Fibroblast of skin of left quadriceps (primary cell): Measurements from ENCODE around the gene PANX1.
"Not testable (repeated sequence)": the region's sequence is repeated elsewhere in the genome, so short reads cannot be mapped to it uniquely, and the experiment has no call there.

Experiments
- DNase-seq, 2 experiments: peaks; one replicate each; pipeline ENCODE4 v3.0.0-alpha.2; 2013; ENCODE audit warnings: low read depth in 2 of 2

Gene PANX1, protein sequence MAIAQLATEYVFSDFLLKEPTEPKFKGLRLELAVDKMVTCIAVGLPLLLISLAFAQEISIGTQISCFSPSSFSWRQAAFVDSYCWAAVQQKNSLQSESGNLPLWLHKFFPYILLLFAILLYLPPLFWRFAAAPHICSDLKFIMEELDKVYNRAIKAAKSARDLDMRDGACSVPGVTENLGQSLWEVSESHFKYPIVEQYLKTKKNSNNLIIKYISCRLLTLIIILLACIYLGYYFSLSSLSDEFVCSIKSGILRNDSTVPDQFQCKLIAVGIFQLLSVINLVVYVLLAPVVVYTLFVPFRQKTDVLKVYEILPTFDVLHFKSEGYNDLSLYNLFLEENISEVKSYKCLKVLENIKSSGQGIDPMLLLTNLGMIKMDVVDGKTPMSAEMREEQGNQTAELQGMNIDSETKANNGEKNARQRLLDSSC

DNA sequence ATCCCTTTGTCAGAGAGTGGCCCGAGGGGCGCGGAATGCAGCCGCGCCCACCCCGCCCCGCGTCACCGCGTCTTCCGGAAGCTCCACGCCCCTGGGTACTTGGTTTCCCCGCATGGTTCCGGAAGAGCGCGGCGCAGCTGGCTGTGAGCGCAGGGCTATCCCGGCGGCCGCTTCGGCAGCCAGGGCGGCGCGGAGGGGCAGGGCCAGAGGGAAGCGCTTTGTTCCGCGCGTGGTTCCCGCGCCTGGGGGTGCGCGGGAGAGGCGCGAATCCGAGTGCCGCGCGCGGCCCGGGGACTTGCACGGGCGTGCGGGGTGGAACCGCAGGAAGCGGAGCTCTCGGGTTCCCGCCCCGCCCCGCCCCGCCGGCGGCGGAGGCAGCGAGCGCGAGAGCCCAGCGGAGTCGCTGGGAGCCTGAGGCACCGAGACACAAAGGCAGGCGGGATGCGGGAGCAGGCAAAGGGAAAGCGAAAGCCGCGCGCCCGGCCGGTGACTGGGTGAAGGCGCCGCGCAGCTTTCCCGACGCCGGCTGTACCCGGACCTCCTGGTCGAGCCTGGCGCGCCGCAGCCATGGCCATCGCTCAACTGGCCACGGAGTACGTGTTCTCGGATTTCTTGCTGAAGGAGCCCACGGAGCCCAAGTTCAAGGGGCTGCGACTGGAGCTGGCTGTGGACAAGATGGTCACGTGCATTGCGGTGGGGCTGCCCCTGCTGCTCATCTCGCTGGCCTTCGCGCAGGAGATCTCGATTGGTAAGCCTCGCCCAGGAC lies at the start of gene PANX1:
Gene PANX1, plus strand, starts transcription at position 96 of the 766 bp plus-strand sequence. Its CDS starts 472 bp downstream, at position 568.
- peak; percentile 50 to 58 for DNase-seq

DNA sequence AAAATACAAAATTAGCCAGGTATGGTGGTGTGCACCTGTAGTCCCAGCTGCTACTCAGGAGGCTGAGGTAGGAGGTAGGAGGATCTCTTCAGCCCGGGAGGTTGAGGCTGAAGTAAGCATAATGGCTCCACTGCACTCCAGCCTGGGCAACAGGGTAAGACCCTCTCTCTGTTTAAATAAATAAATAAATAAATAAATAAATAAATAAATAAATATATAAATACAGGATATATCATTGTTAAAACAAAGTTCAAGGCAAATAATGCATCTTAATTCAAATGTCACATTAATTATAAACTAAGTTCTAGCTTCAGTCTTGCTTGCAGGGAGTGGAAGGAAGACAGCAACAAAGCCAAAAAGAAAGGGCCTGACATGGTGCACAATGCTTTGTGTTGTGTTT lies 44.5 kb upstream of the PANX1 start:
- no peak for DNase-seq

DNA sequence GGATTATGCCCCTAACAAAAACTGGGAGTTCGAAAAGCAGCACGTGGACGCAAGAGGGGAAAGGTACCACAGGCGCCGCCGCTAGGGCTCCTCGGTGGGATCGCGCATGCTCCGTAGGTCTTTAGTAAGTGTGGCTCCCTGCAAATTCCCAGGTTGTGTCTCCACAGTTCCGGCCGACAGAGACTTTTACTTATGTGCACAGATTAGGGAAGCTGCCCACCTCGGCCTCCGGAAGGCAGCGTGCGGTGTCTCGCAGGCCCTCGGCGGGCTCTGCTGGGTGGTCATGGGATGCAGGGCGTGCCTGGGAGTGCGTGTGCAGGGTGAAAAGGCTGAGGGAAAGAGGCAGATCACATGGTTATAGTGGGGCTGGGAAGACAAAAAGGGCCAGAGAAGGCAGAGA lies 39.7 kb upstream of the PANX1 start:
- DNase-seq: no peak

DNA sequence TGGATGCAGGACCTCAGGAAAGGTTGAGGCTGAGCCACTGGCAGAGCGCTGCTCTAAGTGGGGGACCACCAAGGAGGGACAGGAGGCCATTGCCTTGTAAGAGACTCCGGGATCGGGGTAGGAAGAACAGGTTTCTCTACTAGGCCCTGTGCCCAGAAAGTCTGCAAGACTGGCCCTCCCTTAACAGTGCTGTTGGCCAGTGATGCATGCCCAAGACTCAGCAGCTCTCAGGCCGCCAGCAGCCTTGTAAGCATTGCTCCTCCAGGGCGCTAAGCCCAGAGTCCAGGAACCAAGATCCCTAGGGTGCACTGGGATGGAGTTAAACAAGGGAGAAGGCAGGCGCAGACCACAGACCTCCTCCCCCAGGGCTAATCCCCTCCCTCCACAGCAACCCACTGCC lies 39.3 kb upstream of the PANX1 start:
- DNase-seq: no peak

DNA sequence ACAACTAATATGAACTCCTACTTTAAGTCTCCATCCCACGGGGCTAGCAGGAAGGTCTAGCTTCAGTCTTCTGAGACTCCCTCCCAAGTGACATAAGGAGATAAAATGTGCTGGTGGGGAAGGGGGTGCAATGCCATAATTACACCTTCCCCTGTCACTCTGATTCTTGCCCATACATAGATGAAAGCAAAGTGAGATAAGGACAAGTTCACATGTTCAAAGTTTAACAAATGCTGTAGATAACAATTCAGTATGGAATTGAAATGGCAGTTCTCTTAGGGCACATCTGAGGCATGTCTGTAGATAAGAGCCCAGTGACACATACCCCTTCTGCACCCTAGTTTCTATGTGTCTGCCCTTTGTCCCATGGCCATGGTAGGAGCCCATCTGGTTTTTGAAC lies 38.2 kb upstream of the PANX1 start:
- no peak for DNase-seq

DNA sequence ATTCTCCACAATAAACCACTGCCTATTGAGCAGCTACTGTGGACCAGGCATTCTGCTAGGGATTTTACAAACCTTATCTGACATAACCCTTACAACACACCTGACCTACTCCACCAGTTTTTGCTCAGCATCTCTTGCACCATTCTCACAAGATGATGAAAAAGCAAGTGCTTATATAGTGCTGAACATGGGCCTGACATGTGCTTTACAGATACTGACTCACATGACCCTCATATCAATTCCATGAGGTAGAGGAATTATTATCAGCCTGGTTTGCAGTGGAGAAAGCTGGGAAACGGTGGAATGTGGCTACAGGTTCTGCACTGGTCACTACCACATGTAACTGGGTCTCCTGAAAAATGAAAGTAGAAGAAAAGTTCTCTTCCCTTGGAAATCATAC lies 37.5 kb upstream of the PANX1 start:
- DNase-seq: no peak

DNA sequence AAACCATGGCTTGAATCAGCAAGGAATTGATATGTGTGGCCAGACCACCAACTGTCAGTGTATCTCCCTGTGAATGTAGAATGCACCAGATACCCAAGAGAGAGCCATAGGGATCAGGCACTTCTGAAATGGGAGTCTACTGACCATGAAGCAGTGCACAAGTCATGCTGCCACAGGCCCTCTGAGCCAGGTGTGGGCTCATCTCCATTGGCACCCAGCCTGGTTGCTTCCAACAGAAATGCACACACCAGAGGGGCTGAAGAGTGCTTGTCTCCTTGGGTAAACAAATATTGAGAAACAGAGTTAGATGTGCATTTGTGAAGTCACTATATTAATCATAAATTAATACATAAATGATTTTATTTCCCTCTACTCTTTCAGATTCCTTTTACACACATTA lies 28.4 kb upstream of the PANX1 start:
- DNase-seq: no peak

DNA sequence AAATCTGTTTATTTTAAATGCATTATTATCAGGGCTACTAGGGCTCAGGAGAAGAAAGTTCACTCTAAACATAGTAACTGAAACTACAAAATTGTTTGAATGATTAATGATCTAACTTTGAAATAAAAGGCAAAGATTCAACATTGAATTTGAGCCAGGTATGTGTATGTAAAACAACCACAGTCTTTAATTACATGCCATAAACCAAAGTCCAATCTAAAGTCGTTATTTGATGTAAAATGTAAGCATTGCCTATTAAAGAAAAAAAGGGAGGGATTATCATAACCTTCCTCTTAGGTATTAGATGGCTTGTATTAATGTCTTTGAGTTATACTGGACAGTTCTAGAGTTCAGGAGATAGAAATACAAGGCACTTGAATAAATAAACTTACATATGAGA lies 25.2 kb upstream of the PANX1 start:
- no peak for DNase-seq

DNA sequence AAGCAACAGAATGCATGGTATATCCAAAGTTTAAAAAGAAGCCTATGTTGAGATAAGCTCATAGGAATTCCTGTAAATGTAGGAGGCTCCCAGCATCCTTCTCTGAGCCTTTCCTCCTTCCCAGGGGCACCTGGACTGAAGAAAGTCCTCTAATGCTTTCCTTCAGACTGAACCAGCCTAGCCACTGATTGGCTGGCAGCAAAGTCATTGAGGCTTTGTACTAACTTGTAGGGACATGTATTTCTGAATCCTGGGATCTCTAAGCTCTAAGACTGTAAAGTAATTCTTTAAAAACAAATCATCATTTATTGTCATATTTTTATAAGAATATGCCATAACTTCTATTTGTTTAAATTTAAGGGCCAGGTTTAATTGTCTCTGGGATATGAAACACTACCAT lies 23.9 kb upstream of the PANX1 start:
- no peak for DNase-seq

DNA sequence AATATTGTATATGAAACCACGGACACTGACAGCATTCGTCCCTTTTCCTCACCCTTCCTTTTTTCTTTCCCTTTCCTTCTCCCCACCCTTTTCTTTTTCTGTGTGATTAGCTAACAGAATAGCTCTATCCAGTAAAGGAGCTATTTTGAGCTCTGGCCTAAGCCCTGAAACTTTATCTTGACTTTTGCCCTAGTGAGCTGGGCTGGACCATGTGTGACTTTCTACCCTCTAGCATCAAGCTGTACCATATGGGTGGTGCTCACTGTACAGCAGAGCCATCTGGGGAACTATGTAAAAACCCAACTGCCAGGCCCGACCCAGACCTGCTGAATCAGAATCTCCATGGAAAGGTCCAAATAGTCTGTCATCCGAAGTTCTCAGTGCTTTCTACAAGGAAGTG lies 21.9 kb upstream of the PANX1 start:
- no peak for DNase-seq

DNA sequence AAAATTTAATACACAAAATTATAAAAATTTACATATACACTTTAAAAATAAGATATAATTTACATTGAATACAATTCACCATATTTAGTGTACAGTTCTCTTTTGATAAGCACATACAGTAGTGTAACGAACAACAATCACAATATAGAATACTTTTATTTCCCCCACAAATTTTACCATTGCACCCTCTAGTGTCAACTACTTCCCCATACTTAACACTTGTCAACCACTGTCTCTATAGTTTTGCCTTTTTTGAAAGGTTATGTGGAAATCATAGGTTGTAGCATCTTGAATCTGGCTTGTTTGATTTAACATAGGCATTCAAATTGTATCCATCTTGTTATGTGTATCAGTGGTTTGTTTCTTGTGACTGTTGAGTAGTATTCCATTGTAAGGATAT lies 21.3 kb upstream of the PANX1 start:
- no peak for DNase-seq

DNA sequence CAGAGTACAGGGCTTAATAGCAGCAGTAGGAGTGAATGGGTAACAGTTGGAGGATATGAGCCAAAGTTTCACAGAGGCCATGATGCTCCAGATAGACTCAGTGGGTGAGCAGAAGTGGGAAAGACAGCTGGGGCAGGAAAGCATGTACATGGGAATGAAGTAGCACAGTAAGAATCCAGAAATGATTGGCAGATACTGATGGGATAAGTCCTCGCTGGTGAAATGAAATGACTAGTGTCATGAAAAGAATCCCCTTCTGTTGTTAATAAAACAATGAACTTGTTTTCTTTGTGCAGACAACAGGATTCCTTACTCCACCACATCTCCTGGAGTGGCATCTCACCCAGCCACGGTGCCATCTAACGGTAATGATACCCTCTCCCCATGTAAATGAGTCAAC lies 17.4 kb upstream of the PANX1 start:
- no peak for DNase-seq

DNA sequence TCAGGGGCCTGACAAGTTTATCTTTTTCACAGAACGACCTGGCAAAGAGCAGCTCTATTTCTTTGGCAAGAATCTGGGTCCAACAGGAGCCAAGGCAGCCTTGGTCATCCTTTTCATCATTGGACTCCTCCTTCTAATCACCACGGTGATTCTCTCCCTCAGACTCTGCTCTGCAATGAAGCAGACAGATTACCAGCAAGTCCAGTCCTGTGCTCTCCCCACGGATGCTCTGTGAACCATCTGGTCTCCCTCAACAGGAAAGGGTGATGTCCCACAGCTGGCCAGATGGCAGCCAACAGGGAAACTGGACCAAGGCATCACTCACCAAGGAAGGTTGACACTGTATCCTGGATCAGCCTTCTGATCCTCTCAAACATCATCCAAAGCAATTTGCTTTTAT lies 17.0 kb upstream of the PANX1 start:
- no peak for DNase-seq

DNA sequence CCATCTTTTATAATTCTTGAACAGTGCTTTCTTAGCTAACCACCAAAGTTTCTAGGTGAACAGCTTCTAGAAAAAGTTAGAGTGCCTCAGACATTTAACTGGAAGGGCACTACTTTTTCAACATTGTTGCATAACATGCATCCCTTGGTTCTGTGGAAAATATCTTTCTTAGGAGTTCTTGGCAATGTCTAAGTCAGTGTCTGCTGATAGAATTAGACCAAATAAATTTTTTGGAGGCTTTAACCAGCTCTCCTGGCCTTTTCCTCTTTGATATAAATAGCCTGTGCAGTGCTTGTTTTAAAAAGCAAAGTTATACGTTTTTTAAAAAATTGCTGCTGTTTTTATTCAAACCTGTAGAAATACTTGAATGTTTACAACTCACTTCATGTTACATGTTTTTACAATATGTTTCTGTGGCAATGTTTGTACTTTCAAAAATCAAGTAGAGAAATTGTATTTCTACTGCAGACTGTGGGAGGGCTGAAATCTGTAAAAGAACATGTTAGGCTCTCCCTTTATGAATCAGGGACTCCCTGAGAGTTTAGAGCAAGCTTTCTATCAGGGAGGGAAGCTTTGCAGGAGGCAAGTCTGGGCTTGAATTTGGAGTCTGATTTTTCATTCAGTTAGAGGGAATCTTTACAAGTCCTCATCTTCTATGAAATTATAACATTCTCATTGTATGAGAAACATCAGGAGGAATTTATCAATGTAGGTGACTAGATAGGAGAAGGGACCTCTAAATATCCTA lies 16.3 kb upstream of the PANX1 start:
- DNase-seq: no peak

DNA sequence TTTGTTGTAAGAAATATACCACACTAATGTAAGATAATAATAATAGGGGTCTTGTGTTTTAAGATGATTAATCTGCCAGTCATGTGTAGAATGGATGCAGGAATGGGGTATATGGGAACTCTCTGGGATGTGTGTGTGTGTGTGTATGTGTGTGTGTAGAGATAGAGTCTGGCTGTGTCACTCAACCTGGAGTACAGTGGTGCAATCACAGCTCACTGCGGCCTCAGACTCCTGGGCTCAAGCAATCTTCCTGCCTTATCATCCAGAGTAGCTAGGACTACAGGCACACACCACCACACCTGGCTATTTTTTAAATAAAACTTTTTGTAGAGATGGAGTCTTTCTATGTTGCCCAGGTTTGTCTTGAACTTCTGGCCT lies 11.5 kb upstream of the PANX1 start:
- no peak for DNase-seq

DNA sequence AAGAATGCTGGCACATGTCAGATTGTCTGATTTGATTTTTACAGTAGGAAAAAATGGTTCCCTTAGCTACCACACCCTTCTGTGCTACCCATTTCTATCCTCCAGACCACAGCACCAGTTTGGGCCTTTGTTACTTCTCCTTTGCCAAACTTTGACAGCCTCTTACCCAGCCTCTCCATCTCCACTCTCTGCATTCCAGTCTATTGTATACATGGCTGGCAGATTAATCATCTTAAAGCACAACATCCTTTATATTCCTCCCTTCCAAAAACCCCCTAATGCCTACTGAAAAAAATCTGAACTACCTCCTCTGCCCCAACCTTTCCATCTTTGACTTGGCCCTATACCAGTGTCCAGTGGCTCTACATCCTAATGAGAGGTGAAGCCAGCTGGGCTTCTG lies 10.8 kb upstream of the PANX1 start:
- DNase-seq: no peak

DNA sequence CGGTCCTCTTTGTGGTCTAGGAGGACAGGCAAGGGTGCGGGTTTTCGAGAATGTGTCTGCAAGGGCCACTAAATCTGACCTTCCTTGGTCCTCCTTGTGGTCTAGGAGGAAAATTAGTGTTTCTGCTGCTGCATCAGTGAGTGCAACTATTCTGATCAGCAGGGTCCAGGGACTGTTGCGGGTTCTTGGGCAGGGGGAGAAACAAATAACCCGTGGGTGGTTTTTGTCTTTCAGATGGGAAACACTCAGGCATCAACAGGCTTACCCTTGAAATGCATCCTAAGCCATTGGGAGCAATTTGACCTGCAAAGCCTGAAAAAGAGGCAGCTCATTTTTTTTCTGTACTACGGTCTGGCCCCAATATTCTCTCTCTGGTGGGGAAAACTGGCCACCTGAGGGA lies 9.0 kb upstream of the PANX1 start:
- DNase-seq: not testable (repeated sequence)

DNA sequence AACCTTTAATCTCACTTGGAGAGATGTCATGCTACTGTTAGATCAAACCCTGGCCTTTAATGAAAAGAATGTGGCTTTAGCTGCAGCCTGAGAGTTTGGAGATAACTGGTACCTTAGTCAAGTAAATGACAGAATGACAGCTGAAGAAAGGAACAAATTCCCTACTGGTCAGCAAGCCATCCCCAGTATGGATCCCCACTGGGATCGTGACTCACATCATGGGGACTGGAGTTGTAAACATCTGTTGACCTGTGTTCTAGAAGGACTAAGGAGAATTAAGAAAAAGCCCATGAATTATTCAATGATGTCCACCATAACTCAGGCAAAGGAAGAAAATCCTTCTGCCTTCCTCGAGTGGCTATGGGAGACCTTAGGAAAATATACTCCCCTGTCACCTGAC lies 8.1 kb upstream of the PANX1 start:
- DNase-seq: not testable (repeated sequence)

DNA sequence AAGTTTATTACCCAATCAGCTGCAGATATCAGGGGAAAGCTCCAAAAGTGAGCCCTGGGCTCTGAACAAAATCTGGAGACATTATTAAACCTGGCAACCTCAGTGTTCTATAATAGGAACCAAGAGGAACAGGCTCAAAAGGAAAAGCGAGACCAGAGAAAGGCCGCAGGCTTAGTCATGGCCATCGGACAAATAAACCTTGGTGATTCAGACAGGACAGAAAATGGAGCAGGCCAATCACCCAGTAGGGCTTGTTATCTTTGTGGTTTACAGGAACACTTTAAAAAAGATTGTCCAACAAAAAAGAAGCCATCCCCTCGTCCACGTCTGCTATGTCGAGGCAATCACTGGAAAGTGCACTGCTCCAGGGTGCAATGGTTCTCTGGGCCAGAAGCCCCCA lies 7.7 kb upstream of the PANX1 start:
- no peak for DNase-seq

DNA sequence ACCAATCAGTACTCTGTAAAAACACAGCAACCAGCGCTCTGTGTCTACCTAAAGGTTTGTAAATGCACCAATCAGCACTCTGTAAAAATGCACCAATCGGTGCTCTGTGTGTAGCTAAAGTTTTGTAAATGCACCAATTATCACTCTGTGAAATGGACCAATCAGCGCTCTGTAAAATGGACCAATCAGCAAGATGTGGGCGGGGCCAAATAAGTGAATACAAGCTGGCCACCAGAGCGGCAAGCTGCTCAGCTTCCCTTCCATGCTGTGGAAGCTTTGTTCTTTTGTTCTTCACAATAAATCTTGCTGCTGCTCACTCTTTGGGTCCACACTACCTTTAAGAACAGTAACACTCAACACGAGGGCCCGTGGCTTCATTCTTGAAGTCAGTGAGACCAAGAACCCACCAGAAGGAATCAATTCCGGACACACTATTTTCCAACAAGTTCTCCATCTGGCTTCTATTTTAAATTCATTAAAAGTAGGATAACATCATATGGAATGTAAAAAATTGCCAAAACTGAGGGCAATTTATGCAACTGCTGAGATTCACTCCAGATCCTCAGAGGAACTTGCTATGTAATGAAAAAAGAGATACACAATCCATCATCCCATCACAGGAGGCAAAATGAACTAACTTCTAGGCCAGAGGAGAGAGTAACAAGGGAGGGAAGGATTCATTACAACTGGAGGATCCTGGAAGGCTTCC lies 3.1 kb upstream of the PANX1 start:
- DNase-seq: peak; percentile 57 to 58

DNA sequence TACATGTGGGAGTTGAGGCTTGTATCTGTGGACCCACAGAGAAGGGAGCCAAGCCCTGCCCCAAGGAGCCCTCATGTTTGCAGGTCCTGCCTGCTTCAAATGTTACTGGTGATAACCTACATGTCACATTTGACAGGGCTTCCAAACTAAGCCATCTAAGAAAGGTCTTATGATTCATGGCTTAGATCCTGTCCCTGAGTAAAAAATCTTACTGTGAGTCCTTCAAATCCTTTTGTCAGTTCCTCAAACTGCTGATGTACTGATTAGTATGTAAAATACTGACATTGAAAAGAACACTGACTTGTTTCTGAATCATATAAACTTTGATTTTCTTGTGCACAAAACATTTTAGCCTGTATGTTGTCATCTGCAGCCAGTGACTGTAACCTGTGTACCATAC lies 1.0 kb upstream of the PANX1 start:
- DNase-seq: no peak

DNA sequence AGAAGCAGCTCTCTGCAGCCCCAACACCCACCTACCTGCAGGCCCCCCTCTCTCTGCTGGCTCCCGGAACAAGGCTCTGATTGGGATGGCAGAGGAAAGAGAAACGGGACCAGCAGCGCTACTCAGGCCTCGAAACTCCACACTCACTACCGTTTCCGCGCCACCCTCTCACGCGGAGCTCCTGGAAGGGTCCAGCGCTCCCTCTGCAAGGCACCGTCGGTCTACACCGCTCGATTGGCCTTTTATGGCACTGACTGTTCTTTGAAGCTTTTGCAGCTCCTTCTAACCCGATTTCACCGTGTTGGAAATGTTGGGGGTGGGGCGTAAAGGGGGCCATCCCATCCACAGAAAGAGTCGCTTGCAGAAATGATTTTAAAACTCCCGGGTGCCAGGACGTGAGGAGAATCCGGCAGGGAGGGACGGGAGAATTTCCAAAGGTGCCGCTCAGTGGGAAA lies 323 bp upstream of the PANX1 start:
- no peak for DNase-seq
